Measurements from ENCODE around the gene VPS37C.
A peak's percentile ranks its signal among the peaks of the same experiment; 100 is the strongest.
"Not testable (repeated sequence)": the region's sequence is repeated elsewhere in the genome, so short reads cannot be mapped to it uniquely, and the experiment has no call there.

VPS37C gene

DNA sequence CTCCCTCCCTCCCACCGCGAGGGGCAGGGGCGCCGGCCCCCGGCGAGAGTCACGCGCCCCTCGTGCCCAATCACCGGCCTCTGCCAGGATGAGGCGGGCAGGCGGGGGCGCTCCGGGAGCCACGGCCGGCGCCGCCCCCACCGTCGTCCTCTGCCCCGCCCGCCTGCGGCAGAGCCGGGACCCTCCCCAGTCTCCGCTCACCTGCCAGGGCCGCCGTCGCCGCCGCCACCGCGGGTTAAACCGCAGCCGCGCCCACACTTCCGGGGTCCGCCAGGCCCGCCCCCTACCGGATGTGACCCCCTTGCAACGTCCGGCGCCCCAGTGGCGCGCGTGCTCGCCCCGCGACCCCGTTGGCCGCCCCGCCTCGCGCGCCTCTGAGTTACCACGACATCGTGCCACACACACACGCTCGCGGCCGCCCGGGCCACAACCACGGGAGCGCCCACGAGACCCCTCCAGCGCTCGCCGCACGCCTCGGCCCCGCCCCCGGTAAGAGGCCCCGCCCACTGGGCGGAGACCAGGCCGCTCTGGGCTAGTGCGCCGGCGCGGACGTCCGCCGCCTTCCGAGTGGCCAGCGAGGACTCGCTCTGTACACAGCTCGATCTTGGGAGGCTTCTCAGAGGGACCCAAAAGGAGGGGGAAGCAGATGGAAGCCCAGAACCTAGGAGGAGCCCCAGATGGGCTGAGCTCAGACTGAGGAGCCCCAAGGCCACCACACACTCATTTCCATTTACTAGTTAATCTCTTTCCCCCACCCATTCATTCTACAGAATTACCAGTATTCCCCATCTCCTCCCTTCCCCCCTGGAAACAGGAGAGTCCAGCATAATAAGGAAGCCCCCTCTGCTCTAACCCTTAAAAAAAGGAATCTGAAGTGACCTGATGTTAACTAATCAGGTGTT lies at the start of gene VPS37C:
Gene VPS37C (minus strand): TSS at position 237 of the 902 bp plus-strand sequence. CDS start 22,597 bp downstream, outside the sequence.
- DNase-seq, result peak; percentile 94

DNA sequence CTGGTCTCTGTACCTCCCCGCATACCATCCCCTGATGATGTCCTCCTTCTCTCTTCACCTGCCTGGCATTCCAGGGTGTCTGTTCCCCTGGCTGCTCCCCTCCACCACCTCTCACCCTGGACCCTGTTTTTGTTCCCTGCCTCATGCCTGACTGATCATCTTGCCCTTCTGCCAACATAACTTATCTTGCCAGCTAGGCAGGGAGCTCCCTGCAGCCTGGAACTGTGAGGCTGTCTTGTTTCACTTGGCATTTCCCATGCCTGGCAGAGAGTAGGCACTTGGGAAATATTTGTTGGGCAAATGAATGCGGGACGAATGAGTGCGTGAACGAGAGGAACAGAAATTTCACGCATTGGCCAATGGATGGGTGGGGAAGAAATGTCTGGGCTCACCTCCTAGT lies 49.4 kb upstream of the VPS37C start:
- not testable (repeated sequence) for DNase-seq

DNA sequence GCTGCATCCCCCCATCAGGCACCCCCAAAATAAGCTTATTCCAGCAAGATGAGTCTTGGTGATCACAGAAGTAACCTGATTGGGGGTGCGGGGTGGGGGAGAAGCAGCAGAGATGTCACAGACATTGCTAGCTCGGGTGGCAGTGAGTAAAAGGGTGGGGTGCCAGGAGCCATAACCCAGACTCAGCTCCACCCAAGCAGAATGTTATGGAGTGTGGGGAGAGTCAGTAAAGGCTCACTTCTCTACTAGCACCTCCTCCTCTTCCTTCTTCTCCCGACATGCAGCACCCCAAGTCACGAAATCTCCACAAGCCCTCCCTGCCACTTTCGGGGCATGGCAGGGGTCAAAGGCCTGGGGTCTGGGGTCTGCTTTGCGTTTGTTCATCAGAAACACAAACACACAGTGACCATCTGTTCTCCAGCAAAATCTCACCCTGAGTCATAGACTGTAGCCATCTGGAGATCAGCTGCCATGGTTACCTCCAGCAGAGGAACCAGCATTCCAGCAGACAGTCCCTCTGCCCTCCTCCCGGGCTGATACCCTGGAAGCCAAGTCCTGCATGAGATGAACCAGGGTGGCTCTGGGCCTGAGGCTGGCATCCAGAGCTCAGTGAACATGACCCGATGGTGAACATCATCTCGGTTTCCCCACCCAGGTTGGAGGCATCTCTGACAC lies 46.5 kb upstream of the VPS37C start:
- DNase-seq, result not testable (repeated sequence)

DNA sequence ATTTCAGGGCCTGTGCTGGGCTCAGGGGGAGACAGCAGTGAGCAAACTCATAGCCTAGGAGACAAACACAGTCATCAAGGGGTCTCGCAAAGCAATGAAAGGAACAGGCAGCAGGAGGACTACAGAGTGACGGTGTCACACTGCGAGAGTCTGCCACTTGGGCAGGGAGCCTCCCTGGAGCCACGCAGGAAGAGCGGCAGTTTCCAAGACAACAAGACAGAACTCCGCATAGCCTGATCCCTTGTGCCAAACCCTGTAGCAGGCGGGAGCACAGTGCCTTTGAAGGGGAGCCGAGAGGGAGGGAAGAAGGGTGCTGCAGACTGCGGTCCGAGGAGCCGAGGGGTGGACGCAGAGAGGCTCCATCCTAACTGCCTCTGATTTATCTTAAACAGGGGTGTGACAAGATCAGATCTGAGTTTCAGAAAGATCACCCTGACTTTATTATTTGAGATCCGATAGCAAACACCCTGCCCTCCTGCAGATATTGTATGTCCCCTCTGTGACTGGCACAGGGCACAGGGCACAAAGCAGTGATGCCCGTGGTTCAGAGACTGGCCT lies 43.4 kb upstream of the VPS37C start:
- DNase-seq, result not testable (repeated sequence)

DNA sequence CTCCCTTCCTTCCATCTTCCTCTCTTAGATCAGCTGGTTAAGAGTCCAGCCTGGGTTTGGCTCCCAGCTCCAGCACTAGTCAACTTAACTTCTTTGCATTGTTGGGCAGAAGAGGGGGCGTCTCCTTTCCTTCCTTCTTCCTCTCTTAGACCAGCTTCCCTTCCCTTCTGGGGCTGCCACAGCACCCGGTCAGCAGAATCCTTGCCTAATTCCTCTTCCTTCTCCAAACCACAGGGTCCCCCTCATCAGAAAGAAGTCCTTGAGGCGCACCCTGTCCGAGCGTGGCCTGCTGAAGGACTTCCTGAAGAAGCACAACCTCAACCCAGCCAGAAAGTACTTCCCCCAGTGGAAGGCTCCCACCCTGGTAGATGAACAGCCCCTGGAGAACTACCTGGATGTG lies 42.6 kb upstream of the VPS37C start:
- not testable (repeated sequence) for DNase-seq

DNA sequence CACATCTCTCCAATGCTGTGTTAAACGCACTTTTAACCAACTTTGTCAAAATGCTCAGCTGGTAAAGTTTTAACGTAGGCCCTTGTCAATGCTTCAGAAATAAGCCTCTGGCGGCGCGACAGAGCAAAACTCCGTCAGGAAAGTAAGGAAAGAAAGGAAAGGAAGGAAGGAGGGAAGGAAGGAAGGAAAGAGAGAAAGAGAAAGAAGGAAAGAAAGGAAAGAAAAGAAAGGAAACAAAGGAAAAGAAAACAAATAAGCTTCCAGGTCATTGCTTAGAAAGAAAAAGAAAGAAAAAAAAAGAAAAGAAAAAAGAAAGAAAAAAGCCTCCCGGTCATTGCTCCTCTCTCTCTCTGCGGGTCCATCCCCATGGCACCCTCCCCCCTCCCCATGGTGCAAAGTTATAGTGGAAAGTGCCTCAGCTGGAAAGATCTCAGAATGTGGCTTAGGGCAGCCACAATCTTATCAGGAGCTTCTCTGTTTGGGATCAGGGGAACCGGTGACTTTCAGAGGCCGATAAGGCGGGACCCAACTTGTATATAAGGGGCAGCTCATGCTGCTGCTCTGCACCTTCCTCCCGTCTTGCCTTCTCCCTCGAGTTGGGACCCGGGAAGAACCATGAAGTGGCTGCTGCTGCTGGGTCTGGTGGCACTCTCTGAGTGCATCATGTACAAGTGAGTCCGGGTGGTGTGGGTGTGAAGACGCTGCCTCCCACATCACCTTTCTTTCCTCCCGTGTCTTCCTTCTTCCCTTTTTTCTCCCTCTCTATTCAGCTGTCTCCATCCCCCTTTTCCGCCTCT lies 41.9 kb upstream of the VPS37C start, which contains the start of gene PGA3:
Gene PGA3 (plus strand): TSS at position 566 of the 797 bp plus-strand sequence. CDS start 50 bp downstream, at position 616.
- not testable (repeated sequence) for DNase-seq

DNA sequence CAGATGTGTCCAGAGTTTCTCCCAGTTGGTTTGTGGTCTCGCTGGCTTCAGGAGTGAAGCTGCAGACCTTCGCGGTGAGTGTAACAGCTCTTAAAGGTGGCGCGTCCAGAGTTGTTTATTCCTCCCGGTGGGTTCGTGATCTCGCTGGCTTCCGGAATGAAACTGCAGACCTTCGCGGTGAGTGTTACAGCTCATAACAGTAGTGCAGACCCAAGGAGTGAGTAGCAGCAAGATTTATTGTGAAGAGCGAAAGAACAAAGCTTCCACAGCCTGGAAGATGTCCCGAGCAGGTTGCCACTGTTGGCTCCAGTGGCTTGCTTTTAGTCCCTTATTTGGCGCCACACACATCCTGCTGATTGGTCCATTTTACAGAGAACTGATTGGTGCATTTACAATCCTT lies 40.2 kb upstream of the VPS37C start:
- no peak for DNase-seq

DNA sequence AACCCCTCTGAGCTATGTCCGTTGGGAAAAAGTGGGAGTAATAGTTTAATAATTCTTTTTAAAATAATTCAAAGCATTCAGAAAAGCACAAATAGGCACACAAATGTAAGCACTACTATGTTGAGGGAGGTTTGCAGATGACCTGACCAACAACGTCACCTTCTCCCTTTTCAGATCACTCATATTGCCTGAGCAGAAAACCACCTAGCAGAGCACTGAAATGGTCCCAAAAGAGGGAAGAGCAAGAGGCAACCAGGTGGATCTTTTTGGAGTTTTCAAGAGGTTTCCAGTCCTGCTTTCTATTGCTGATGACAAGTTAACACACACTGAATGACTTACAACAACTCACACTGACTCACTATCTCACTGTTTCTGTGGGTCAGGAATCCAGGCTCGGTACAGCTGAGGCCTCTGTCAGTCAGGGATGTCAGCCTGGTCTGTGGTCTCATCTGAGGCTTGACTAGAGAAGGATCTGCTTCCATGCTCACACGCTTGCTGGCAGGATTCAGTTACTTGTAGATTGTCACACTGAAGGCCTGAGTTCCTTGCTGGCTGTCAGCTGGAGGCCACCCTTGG lies 37.8 kb upstream of the VPS37C start:
- DNase-seq, result no peak

DNA sequence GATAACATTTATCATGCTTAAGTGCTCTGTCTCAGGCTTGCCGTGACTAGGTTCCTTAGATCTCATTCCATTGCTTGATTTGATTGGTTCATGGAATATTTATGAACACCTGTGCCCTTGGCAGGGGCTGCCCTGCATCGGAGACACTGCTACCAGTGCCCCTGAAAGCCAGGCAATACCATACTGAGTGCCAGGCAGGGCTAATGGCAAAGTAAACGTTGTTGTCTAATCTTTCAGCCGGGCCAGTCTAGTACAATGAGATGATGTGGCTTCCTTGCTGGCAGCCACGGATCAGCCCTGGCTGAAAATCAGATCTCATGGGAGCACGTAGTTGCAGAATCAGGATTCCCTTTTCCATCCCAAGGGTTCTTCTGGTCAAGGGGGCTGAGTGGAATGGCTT lies 37.1 kb upstream of the VPS37C start:
- DNase-seq, result no peak

DNA sequence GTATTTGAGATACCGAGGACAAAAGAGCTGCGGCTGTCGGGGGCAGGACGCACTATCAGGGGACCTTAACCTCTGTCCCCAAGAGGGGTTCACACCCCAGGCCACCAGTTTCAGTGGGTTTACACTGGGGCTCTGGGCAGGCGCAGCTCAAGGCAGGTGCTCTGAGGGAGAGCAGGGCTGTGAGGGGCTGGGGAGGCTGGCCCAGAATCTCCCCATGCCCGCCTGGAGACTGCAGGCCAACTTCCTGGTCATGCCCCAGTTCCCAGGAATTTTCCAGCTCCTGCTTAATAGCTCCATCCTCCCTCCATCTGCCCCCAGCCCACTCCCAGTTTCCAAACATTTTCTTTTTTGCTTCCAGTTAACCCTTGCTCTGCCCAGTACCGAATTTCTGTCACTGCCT lies 34.5 kb upstream of the VPS37C start:
- no peak for DNase-seq

DNA sequence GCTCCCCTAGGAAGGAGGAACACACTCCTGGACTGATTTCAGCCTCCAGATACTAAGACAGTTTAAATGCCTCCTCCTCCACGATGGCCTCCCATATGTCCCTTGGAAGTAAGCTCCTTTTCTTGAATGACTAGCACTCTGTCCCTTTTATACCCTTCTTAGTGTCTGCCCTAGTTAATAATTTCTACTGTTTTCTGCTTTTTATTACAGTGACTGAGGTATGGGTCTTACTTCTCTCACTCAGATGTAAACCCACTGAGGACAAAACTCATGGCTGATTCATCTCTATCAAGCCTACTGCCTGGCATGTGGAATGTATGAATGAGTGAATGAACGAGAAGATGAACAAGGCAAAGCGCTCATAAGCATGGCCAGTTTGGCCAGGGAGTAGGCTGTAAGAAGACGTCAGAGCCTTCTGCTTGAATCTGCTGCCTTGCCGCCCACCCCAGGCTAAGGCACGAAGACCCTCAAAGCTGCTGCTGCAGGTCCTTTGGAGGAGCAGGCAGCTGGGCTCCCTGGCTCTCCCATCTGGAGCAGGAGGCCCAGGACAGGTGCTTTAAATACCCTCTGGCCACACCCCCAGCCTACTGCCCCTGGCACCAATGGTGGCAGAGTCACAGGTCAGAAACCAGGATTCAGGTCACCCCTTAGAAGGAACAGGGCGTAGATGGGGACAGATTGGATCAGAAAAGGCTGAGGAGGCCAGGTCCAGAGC lies 33.9 kb upstream of the VPS37C start:
- DNase-seq, result no peak

DNA sequence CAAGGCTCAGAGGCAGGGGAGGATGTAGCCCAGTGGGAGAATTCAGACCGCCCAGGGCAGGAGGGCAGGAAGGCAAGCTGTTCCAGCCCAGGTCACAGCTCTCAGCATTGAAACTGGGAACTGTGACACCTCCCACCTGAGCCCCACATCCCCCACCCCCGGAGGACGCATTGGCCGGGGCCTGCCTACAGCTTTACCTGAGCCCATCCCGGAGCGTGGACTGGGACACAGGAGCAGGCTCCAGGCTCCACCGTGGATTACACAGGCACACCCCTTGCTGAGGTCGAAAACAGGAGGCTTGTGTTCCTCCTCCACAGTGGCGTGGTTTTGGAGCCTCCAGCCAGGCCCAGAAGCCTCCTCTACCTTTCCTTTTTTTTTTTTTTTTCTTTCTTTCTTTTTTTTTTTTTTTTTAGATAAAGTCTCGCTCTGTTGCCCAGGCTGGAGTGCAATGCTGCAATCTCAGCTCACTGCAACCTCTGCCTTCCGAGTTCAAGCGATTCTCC lies 33.0 kb upstream of the VPS37C start:
- DNase-seq, result no peak

DNA sequence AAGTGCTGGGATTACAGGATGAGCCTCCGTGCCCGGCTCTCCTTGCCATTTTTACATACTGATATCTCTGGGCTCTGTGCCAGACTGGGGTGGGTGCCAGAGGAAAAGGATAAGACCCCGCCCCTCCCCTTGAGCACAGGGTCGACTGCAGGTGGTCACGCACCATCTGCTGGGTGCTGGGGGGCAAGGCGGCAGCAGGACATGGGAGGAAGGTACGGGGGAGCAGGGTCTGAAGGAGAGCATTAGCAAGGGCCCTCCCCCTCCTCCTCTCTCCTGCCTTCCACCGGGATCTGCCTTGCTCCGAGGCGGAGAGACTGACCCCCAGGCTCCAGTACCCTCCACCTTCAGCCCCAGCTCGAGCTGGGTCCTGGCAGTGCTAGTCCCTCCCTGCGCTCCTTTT lies 32.4 kb upstream of the VPS37C start:
- DNase-seq, result no peak

DNA sequence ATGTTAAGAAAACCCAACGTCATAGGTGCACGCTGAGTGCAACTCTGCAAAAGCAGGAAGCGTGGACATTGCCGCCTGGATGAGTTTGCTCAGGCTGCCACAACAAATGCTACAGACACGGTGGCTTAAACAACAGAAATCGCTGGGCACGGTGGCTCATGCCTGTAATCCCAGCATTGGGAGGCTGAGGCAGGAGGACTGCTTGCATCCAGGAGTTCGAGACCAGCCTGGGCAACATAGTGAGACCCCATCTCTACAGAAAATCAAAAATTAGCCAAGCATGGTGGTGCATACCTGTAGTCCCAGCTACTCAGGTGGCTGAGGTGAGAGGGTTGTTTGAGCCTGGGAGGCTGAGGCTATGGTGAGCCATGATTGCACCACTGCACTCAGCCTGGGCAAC lies 28.7 kb upstream of the VPS37C start:
- no peak for DNase-seq

DNA sequence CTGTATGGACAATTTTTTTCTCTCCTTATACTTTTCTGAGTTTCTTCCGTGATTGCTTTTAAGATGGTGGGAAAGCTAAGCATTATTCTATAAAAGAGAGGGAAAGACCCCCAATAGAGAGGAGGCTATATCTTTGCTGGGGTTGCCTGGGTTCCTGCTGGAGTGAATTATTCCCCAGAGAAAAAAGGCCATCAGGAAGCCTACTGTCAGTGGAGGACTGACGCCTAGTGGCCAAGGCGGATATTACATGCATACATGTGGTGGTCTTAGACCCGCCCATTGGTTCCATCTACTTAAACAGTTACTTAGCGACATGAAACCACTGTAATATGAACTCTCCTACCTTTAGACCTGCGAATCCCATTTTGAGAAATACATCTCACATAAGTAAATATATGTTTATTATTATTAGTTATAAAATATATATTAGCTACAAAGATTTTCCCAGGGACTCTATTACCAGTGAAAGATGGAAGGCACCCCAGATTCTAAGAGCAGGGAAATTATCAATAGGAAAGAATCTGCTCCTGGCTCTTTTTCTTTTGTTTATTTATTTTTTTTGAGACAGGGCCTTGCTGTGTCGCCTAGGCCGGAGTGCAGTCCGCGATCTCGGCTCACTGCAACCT lies 26.4 kb upstream of the VPS37C start:
- DNase-seq, result peak; percentile 82

DNA sequence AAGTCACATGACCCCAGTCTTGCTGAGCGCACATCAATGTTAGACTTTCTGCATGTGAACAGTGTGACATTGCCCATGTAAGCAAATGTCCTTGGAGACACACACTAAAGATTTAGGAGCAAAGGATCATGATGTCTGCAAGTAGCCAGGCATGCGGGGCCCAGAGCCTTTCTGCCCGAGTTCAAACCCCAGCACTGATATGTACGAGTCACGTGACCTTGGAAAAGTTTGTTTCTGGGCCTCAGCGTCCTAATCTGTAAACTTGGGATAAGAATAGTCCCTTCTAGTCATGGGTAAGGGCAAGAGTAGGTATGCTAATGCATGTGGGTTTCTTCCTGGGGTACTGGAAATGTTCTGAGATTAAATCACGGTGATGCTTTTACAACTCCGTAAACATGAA lies 25.3 kb upstream of the VPS37C start:
- no peak for DNase-seq

DNA sequence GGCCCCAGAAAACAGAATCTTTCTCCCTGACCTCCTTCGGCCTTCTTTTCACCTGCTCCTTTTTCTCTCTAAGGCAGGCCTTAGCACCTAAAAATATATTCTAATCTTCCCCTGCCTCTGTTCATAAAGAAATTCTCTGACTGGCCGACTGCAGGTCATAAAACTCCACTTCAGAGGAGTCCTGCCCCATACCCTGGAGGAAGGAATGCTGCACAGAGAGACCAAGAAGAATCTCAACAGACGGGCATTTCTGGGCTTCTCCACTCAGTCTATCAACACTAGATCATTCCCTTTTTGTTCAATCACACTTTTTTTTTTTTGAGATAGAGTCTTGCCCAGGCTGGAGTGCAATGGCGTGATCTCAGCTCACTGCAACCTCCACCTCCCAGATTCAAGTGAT lies 22.4 kb upstream of the VPS37C start:
- DNase-seq, result no peak

DNA sequence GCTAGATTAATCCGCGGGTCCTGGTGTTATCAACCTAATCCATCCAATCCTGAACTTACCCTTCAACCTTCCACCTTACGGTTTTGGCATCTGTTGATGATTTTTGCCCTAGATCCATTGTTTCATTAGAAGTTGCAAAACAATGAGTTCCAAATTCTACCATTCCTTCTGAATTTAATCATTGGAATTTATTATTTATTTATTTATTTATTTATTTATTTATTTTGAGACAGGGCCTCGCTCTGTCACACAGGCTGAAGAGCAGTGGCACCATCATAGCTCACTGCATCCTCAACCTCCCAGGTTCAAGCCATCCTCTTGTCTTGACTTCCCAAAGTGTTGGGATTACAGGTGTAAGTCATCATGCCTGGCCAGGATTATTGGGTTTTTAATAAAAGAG lies 20.3 kb upstream of the VPS37C start:
- no peak for DNase-seq

DNA sequence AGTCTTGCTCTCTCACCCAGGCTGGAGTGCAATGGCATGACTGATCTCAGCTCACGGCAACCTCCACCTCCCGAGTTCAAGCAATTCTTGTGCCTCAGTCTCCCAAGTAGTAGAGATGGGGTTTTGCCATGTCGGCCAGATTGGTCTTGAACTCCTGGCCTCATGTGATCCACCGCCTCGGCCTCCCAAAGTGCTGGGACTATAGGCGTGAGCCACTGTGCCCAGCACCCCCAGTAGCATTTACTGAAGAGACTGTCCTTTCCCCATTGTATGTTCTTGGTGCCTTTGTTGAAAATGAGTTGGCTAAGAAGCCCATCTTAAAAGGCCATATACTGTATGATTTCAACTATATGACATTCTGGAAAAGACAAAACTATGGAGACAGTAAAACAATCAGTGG lies 19.0 kb upstream of the VPS37C start:
- not testable (repeated sequence) for DNase-seq

DNA sequence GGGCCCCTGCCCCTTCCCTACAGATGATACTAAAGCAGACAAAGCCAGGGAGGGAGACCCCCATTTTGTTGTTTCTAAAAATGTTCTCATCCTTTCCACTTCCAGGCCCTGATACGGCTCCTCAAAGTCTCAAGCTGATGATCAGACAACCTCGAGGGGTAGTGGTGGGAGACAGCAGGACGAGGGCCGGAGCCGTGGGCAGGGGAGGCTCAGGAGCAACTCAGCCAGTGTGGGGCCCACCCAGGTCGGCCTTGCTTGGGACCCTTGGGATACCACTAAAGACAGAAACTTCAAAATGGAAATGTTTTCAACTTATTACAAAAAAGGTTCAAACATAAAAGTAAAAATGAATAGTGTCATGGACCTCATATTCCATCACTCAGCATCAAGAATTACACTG lies 15.2 kb upstream of the VPS37C start:
- no peak for DNase-seq

DNA sequence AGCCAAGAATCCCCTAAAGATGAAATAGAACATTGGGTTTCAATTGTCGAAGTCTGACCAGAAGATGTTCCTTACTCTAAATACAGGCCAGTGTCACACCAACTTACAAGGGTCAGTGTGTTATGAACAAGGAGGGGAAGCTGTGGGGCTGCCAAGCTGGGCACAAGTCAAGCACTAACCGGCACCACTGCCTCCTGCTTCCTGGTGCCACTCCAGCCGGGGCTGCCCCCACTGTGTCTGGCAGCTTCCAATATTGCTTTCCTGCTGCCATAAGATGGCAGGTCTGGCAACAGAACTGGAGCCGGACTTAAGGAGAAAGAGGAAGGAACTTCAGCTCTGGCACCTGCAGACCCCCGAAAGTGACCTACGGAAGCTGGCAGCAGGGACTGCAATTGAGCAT lies 13.7 kb upstream of the VPS37C start:
- DNase-seq, result no peak

Data from CD4-positive, alpha-beta T cell treated with Interleukin-17A for 1 hour (primary cell).